Astrocyte of the cerebellum (primary cell): ENCODE data around the gene SNAI1.
"Not testable (repeated sequence)": the region's sequence is repeated elsewhere in the genome, so short reads cannot be mapped to it uniquely, and the experiment has no call there.

Experiments
- DNase-seq: peaks from one replicate; pipeline ENCODE4 v3.0.0-alpha.2; 2011; ENCODE audit warnings: low read depth
- H3K4me3 ChIP-seq: 2 replicates; pipeline ENCODE4 v1.5.1; 2011; ENCODE audit warnings: mild to moderate bottlenecking, low read depth, low read length, moderate library complexity
- in situ Hi-C: cut with HindIII; loops from 2 replicates; pipeline ENCODE4 v1.10.0; 2017; ENCODE audit warnings: low sequenced_read_pairs
- TF ChIP-seq, protein P1 (sequence below): IDR thresholded peaks from 2 replicates; pipeline ENCODE4 v1.5.1; 2012; ENCODE audit warnings: low read length, low read depth, moderate library complexity, mild to moderate bottlenecking; ENCODE audit errors: missing control alignments

The SNAI1 gene

GRCh38 chr20:49990271-49990720 is 7.5 kb downstream of the SNAI1 start:
- TF ChIP-seq, protein P1, sequence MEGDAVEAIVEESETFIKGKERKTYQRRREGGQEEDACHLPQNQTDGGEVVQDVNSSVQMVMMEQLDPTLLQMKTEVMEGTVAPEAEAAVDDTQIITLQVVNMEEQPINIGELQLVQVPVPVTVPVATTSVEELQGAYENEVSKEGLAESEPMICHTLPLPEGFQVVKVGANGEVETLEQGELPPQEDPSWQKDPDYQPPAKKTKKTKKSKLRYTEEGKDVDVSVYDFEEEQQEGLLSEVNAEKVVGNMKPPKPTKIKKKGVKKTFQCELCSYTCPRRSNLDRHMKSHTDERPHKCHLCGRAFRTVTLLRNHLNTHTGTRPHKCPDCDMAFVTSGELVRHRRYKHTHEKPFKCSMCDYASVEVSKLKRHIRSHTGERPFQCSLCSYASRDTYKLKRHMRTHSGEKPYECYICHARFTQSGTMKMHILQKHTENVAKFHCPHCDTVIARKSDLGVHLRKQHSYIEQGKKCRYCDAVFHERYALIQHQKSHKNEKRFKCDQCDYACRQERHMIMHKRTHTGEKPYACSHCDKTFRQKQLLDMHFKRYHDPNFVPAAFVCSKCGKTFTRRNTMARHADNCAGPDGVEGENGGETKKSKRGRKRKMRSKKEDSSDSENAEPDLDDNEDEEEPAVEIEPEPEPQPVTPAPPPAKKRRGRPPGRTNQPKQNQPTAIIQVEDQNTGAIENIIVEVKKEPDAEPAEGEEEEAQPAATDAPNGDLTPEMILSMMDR, result no peak
- in situ Hi-C loops, result loop anchor here (25.0 kb wide), 1 partner anchor 97 kb away; no protein-coding TSS in a partner anchor
- DNase-seq, result no peak
- H3K4me3 ChIP-seq, result no peak overlapping the region

DNA sequence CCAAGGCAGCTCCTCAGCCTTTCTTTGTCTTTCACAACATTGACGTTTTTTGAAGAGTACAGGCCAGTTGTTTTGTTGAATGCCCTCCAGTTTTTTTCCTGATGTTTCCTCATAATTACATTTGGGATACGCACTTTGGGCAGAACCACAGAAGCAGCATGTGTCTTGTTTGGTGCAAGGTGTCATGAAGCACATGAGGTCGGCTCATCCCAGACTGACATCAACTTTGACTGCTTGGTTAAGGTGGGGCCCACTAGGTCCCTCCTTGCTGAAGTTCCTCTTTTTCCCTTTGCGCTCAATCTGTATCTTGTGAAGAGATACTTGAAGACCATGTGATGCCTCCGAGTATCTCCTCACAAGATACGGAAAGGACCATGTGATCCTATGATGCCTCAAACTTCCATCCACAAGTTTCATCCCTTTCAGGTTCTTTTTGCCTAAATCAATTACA is 10.5 kb downstream of the SNAI1 start:
- no peak for DNase-seq
- TF ChIP-seq, protein P1, result no peak
- in situ Hi-C loops, result loop anchor here (25.0 kb wide), 1 partner anchor 94 kb away; no protein-coding TSS in a partner anchor
- H3K4me3 ChIP-seq, result no peak overlapping the region

- H3K4me3 ChIP-seq, result no peak overlapping the region
- TF ChIP-seq, protein P1, result no peak
- DNase-seq, result no peak
- in situ Hi-C loops, result loop anchor here (25.0 kb wide), 1 partner anchor 92 kb away; no protein-coding TSS in a partner anchor
Measured at GRCh38 chr20:49995586-49995985, 12.8 kb downstream of the SNAI1 start.

- H3K4me3 ChIP-seq, DNase-seq: not testable (repeated sequence)
- in situ Hi-C loops, result loop anchor here (25.0 kb wide), 1 partner anchor 89 kb away; no protein-coding TSS in a partner anchor
Measured at GRCh38 chr20:49998478-49999188, 15.9 kb downstream of the SNAI1 start.

- no peak for DNase-seq
- in situ Hi-C loops, result loop anchor here (25.0 kb wide), 1 partner anchor 88 kb away; no protein-coding TSS in a partner anchor
- no peak overlapping the region for H3K4me3 ChIP-seq
- TF ChIP-seq, protein P1, result no peak
Measured at GRCh38 chr20:49999329-49999728, 16.5 kb downstream of the SNAI1 start.

DNA sequence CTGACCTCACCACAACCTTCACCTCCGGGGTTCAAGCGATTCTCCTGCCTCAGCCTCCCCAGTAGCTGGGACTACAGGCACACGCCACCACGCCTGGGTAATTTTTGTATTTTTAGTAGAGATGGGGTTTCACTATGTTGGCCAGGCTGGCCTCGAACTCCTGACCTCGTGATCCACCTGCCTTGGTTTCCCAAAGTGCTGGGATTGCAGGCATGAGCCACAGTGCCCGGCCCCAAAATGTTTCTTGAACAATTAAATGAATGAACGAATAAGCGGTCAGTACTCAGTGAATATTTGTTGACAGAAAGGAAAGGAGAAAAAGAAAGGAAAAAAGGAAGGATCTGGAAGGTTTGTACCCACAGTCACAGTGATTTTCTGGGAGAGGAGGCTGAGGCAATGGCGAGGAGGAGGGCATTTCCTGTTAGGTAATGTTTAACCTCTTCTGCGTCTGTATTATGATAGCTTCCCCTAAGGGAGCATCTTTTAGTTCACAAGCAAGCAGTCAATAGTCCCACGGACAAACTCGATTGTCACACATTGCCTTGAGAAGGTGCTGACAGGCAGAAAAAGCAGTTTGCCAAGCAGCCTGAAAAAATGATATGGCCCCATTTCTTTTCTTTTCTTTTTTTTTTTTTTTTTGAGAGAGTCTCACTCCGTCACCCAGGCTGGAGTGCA is 17.9 kb downstream of the SNAI1 start:
- H3K4me3 ChIP-seq, in situ Hi-C loops, DNase-seq: not testable (repeated sequence)

- DNase-seq, result no peak
- TF ChIP-seq, protein P1, result no peak
- in situ Hi-C loops, result no loop called here
- no peak overlapping the region for H3K4me3 ChIP-seq
Measured at GRCh38 chr20:50001784-50002311, 19.1 kb downstream of the SNAI1 start.
